Neural progenitor cell (in vitro differentiated cells): ENCODE data around the gene SIAH2.

Experiments used
- EZH2 ChIP-seq: fragments of 200-600 bp; sonication (generic); IDR thresholded peaks from 2 replicates; pipeline ENCODE4 v1.6.1; 2017; ENCODE audit warnings: antibody characterized with exemption, mild to moderate bottlenecking, moderate library complexity
- EZH2phosphoT487 ChIP-seq: fragments of 200-600 bp; sonication (generic); IDR thresholded peaks from 2 replicates; pipeline ENCODE4 v1.6.1; 2017; ENCODE audit warnings: antibody characterized with exemption
- TF ChIP-seq, protein P1 (sequence below): fragments of 200-600 bp; sonication (generic); IDR thresholded peaks from 2 replicates; pipeline ENCODE4 v1.5.1; 2017; ENCODE audit warnings: antibody characterized with exemption, mild to moderate bottlenecking

DNA sequence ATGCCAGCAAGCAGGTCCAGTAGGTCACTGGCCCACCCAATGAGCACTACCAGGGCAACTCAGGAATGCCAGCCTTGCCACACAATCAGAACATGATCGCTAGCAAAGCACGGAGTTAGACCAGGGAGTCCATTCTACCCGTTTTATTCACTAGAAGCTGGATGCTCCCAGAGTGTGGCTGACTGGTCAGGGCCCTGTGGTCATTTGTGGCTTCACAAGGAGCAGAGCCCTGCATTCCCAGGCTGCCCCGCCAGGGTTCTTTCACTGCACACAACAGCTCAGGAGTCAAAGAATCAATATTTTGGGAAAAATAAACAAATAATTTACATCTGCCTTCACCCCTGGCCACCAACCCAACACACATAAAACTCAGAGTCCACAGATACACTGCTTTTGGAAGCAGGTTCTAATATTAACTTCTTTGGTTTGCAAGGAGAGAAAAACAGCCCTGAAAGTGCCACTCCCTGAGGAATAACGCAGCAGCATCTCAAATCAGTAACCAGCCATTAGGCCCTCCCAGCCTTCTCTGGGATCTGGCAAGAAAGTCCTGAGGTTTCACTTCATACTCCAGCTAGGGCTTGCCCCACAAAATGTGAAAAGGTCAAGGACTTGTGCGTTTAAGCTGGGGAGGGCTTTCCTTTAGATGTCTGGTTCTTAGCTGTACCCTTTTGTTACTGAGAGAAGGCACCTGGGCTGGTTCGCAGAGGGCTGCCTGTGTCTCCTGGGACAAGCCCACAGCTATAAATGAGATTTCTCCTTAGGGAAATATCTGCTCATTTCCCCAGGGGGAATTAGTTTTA lies 16.0 kb downstream of the SIAH2 start:
- TF ChIP-seq EZH2phosphoT487 (no peak), EZH2 (no peak)
- TF ChIP-seq, protein P1, sequence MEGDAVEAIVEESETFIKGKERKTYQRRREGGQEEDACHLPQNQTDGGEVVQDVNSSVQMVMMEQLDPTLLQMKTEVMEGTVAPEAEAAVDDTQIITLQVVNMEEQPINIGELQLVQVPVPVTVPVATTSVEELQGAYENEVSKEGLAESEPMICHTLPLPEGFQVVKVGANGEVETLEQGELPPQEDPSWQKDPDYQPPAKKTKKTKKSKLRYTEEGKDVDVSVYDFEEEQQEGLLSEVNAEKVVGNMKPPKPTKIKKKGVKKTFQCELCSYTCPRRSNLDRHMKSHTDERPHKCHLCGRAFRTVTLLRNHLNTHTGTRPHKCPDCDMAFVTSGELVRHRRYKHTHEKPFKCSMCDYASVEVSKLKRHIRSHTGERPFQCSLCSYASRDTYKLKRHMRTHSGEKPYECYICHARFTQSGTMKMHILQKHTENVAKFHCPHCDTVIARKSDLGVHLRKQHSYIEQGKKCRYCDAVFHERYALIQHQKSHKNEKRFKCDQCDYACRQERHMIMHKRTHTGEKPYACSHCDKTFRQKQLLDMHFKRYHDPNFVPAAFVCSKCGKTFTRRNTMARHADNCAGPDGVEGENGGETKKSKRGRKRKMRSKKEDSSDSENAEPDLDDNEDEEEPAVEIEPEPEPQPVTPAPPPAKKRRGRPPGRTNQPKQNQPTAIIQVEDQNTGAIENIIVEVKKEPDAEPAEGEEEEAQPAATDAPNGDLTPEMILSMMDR = no peak
